ENCODE data around the gene PTX3.

PTX3 gene

GRCh38 chr3:157436583-157437291, at the start of gene PTX3:
Gene PTX3 (plus strand): TSS chr3:157436850. CDS start chr3:157436934, 84 bp downstream.
- peak; percentile 6 for DNase-seq

DNA sequence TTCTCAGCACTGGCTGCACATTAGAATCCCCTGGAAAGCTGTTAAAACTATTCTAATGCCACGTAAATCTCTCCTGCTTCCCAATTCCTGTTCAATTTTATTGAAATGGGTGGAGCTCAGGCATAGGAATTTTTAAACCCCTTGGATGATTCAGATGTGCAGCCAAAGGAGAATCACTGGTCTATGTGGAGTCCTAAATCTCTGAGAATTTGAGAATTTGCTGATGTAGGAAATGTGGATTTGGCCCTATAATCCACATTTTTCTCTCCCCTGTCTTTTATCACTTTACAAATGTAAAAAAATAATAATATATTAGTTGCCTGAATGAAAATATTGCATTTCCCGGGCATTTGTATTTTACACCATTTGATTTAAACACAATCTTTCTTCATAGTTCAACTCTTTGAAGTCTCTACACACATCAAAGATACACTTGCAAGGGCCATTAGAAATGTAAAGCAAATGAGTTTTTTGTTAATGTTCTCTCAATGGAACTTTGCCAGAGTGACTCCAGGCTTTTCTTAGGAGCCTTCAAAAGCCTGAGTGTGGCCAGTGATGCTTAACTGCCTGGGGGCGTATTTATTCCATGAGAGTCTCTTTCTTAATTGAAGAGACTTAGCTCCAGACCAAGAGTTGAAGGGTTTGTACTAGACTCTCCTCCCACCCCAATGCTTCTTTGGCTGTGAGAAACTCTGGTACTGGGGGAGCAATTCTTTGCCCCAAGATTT, 48.8 kb upstream of the PTX3 start:
- no peak for DNase-seq

DNA sequence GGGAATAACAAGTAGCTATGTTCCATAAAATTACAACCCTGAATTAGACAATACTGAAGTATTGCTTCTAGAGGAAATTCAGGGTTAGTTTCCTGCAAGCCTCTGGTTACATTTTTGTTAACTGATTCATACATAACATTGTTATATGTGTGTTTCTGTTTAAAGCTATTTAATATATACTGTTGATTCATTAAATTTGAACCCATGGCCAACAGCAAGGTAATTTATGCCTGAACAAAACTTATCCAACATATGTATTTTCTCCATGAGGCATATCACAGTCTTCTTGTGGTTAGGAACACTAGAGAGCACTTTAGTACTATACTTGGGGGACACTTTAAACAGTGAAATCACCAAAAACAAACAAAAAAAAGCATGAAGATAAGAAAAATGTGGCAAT, 47.7 kb upstream of the PTX3 start:
- DNase-seq, result no peak

- no peak for DNase-seq
Observed at GRCh38 chr3:157390713-157391515, 45.7 kb upstream of the PTX3 start.

GRCh38 chr3:157392104-157392503, 44.5 kb upstream of the PTX3 start:
- no peak for DNase-seq

GRCh38 chr3:157393113-157393512, 43.5 kb upstream of the PTX3 start:
- DNase-seq, result no peak

DNA sequence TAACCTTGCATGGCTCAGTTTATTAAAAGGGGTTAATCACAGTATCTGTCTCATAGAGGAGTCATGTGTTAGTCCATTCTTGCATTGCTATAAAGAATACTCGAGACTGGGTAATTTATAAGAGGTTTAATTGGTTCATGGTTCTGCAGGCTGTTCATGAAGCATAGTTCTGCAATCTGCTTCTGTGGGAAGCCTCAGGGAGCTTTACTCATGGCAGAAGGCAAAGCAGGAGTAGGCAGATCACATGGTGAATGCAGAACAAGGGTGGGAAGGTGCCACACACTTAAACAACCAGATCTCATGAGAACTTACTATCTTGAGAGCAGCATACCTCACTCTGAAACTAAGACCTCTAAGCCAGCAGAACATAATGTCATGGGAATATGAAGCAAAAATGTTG, 42.2 kb upstream of the PTX3 start:
- no peak for DNase-seq

GRCh38 chr3:157398598-157398997, 38.1 kb upstream of the PTX3 start:
- DNase-seq, result no peak

GRCh38 chr3:157404381-157404780, 32.3 kb upstream of the PTX3 start:
- DNase-seq, result no peak

- DNase-seq, result no peak
Observed at GRCh38 chr3:157405457-157405856, 31.2 kb upstream of the PTX3 start.

GRCh38 chr3:157406394-157406793, 30.3 kb upstream of the PTX3 start:
- no peak for DNase-seq

- no peak for DNase-seq
Observed at GRCh38 chr3:157407769-157408168, 28.9 kb upstream of the PTX3 start.

DNA sequence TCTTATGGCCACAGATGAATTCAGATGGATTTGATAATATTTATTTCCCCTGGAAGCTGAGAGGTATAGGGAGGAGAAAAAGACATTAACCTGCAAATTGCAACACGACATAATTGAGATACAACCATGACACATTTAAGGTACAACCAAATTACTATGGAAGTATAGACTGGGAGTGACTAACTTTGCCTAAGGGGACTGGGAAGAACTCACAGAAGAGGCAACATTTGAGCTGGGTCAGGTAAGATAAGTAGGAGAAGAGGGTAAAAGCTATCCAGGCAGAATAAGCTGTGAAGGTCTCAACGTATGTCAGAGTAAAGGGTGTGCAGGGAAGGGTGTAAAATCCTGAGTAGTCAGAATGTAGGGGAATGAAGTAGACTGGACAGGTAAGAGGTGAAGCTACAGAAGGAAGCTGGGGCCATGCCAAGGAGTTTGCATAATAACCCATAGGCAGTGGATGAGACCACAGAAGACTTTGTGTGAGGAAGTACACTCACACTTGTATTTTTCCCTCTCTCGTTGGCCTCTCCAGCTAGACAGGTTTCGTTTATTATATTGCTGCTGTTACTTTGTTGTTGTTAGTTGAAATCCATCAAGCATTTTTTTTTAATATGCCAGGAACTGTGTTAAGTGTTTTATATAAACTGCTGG, 28.0 kb upstream of the PTX3 start:
- DNase-seq, result no peak

- no peak for DNase-seq
Observed at GRCh38 chr3:157409516-157409915, 27.1 kb upstream of the PTX3 start.

DNA sequence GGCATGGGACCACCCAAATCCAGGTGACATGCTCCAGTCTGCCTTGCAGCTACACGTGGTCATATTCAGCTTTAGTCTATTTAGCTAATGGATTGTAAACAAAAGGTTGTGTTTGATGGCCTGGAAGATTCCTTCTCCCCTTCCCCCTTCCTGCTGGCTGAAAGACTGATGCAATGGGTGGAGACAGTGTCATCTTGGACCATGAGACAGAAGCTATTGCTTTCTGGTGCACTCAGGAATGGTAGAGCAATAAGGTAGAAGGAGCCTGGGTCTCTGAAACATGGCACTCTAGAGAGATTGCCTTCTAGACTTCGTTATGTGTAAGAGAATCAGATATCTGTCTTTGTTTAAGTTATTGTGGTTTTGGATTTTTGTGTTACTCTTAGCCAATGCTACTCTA, 25.7 kb upstream of the PTX3 start:
- no peak for DNase-seq

GRCh38 chr3:157412323-157412855, 24.3 kb upstream of the PTX3 start:
- DNase-seq, result no peak

GRCh38 chr3:157414861-157415260, 21.8 kb upstream of the PTX3 start:
- DNase-seq, result no peak

DNA sequence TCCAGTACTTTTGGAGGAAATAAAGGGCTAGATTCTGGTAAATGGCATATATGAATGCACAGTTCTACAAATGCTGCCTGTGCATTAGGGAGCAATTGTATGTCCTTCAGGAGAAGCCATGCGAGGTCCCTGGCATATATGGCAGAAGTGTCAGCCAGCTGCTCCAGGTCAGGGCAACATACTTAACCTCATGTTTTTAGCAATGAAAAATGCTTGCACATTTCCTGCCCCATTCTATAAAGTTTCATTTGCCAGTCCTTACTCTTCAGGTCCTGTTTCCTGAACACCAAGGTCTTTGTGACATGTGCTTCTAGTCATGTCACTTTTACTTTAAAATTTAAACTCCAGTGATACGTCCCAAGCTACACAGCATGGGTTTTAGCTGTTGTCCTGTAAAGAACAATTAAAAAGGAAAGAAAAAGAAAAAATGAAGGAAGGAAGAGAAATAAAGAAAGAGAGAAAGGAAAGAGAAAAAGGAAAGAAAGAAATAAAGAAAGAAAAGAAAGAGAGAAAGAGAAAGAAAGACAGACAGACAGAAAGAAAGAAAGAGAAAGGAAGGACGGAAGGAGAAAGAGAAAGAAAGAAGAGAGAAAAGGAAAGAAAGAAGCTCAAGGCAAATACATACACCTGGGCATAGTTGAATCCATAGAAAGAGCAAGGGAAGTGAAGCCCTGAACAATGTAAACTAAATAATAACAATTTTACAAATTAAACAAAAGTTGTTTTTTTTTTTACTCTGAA, 20.1 kb upstream of the PTX3 start:
- no peak for DNase-seq

DNA sequence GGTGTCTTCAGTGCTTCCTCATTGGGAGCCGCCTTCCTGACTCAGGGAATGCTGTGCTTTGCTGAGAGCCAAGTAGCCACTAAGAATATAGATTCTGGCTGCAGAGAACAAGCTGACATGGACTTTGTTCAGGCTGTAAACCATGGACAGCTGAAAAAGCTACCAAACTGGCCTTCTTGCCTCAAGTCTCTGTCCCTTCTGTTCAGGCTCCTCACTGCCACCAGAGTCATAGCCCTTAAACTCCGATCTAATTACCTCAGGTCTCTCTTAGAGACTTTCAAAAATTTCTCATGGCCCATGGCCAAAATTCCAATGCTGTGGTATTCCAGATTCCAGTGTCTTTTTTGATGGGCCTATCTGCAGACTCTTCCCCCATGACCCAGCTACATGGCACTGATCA, 19.4 kb upstream of the PTX3 start:
- DNase-seq, result no peak

DNA sequence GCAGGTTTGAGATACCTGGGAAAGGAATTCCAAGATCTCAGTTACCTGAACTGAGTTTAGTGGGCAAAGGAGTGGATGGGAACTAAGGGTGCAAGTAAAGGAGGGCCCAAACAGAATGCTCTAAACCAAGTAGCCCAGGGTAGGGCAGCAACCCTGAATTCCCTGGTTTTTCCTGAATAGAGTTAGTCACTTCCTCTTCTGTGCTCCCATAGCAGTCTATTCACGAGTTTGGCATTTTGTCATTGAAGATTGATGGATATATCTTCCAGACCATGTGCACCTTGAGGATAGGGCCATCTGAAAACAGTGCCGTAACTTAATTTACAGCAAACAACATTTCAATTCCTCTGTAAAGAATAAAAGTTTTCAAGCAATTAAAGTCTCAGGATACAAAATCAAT, 18.5 kb upstream of the PTX3 start:
- DNase-seq, result no peak

DNA sequence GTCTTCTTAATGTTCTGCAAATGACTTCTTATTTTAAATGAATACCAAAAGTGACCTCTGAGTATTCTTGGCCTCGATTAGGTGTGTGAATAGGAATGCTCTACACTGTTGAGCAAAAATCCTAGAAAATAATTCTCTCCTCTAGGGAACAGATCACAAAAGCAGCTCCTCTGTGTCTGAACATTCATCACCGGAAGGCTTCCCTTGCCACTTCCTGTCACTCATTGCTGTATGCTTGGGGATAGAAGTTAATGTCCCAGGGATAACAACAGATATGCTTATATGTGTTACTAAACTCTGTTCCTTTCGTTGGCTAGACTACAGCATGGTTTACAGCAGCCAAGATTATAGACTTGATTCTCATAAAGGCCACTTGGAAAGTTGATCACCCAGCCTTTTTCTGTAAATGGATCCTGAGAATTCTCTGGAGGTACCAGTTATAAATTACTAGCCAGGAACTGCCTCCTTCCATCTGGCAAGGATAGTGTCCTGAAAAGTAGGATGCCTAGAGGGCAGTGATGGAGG, 16.0 kb upstream of the PTX3 start:
- DNase-seq, result no peak

DNA sequence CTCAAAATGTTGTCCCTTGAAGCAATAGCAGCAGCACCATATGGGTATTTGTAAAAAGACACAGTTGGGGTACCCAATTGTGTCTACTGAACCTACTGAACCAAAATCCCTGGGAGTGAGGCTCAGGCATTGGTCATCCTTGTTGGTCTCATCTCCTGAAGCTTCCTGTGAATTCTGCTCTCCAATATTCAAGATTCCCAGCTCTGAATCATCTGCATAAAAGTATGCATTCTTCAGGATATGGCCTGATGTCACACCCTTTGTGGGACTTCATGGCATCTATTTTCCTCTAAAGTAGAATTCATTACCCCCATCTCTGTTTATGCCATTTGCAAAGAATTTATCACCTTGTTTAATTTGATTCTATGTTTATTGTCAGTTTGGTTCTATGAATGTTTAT, 13.3 kb upstream of the PTX3 start:
- no peak for DNase-seq
